HG03521 (cell line): Measurements from ENCODE around the gene EREG.
"Not testable (repeated sequence)": the region's sequence is repeated elsewhere in the genome, so short reads cannot be mapped to it uniquely, and the experiment has no call there.

Experiments
- ATAC-seq: cut with Tn5 transposase; IDR thresholded peaks from one replicate; pipeline ENCODE4 v1.9.1; 2021; ENCODE audit warnings: mild to moderate bottlenecking, moderate library complexity; ENCODE audit not compliant: unreplicated experiment

The EREG gene

GRCh38 chr4:74340421-74340820 is 24.5 kb upstream of the EREG start:
- ATAC-seq = not testable (repeated sequence)

GRCh38 chr4:74344031-74344430 is 20.9 kb upstream of the EREG start:
- no peak for ATAC-seq

DNA sequence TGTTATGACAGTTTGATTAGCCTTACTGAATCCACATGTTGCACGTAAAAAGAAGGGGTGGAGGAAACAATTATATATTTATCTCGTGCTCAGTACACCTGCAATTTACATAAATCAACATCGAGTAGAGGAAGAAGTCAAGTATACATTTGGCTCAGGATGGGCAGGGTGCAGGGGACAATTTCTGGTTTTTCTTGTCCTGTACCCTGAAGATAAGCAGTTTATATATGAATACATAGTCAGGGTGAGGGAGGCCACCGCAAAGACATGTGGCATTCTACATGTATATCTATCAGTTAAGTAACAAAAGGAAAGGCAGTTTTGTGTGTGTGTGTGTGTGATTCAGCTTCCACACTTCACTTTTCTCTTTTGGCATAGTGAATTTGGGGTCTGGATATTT is 11.1 kb upstream of the EREG start:
- no peak for ATAC-seq

GRCh38 chr4:74357965-74358364 is 7.0 kb upstream of the EREG start:
- ATAC-seq = no peak

GRCh38 chr4:74361671-74362070 is 3.3 kb upstream of the EREG start:
- ATAC-seq = no peak

GRCh38 chr4:74362347-74362746 is 2.6 kb upstream of the EREG start:
- ATAC-seq = no peak

DNA sequence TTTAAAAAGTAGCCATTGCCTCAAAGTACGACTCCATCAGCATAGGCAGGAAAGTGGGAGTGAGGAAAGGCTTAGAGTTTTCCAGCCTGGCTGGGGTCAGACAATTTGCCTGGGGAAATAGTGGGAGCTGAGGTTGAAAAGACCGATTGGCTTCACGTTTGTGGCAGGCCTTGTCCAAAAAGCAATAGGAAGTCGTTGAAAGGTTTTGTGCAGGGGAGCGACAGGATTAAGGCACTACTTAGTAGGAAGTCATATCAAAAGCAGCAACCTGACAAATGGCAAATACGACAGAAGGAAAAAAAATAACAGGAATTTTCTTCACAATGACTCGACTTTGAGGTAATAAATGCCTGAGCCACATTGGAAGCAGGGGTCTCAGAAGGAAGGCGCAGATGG is 691 bp upstream of the EREG start:
- ATAC-seq = no peak

GRCh38 chr4:74365761-74366160 is 816 bp downstream of the EREG start:
- no peak for ATAC-seq

DNA sequence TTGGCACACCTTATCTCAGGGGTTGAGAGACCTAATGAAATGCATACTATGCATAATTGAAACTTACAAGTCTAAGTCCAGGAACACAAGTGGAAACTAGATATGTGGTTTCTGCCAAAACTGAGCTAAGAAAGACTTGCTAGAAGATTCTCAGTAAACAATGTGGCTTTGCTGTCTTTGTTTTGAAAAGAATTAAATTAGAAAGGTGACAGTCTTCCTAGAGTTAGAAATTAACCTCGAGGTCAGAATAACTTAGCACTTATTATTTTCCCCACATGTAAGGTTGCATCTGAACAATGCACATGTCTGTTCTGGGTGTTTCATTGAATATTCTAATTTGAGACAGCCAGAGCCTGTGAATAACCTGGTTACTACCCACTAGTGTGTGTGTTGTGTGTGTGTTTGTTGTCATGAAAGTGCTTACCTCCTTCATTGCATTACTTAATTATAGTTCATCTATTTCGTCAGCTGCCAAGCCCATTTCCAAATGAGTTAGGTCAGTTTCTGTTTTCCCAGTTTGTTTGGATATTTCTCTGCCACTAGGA is 1.5 kb downstream of the EREG start:
- ATAC-seq = peak; percentile 42

- ATAC-seq = no peak
Observed at GRCh38 chr4:74367656-74368290, 2.8 kb downstream of the EREG start.

GRCh38 chr4:74368596-74368995 is 3.7 kb downstream of the EREG start:
- no peak for ATAC-seq

DNA sequence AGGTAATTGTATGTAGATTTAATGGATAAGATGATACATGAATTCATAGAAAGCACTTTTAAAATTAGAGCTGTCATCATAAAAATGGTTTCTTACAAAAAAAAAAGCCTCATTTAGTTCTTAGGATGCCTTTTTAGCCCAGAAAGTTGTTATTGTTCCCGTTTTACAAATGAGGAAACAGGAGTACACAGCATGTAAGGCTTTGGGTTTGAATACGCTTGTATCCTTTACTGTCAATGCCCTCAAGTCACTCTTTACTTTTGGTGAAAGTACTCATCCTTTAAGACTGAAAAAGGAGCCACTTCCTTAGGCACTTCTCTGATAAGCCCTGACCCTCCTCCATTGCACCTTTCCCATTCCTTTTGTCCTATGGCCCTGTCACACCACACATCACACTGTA is 4.9 kb downstream of the EREG start:
- ATAC-seq = no peak

DNA sequence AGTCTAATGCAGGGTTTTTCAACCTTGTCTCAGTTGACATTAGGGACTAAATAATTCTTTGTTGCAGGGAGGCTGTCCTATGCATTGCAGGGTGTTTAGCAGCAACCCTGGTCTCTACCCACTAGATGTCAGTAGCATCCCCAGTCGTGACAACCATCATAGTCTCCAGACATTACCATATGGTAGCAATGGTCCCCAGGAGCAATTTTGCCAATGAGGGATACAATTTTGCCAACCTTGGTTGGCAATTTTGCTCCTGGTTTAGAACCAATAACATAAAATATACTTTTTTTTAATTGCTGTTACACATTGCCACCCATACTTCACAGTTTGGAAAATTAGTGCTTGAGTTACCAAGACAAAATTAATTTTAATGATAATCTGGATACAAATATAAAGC is 6.0 kb downstream of the EREG start:
- peak; percentile 79 for ATAC-seq

DNA sequence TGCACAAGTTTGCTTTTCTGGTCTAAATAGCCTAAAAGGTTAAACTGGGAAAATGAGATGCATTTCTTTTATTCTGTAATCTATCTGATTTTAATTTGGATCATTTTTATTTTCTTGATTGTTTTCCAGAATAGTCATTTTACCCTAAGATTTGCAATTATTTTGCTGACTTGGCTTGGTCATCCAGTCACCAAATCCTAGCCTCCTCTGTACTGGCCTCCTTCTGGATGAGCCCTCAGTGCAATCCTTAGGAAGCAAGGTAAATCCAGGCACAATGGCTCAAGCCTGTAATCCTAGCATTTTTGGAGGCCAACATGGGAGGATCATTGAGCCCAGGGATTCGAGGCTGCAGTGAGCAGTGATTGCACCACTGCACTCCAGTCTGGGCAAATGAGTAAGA is 9.2 kb downstream of the EREG start:
- no peak for ATAC-seq

- ATAC-seq = no peak
Observed at GRCh38 chr4:74374561-74375327, 9.8 kb downstream of the EREG start.

DNA sequence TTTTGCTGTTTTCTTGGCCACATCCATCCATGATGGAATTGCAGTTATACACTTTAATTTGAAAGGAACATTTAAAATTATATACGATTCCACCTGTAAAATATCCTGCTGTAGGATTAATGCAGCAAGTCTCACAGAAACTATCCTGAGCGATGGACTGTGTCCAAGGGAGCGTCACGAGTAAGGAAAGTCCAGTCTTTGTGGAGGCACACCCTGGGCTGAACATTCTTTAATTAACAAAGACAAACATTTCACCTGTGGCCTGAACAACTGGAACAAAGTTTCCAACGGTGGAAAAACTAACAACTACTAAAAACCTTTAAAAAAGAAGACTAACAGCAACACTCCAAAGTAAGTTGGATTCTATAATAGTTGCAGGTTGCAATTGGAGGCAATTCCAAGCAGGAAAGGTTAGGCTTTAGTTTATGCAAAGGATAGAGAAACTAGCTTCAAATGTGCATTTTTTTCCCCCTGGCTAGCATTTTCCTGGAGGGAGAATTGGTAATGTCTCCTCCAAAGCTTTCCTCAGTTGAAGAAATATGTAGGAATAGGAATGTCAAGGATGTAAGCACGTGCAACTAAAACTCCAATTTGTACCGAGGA is 11.0 kb downstream of the EREG start:
- ATAC-seq = no peak

DNA sequence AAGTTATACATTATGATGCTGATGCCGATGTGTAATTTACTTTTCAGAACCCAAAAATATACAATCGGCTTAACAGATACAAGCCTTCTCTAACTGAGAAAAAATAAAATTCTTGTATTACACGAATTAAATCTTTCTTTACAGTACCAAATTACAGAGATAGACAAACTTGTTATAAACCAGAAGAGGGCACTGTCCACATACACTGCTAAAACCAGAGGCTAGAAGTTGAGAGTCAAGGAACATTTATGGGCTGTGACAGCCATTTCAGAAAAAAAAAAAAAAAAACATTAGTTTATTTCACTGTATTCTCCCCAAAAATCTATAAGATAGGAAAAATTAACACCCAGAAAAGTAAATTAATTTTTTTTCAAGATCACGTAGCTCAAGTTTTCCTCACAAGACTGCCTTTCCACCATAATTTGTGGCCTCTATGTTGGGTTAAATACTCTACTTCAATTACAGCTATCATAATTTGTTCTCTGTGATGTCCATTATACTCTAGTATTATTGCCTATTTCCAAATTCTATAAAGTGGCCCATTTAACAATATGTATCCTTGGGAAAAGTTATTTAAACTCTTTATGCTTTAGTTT is 12.0 kb downstream of the EREG start:
- ATAC-seq = peak; percentile 61

GRCh38 chr4:74377714-74378113 is 12.8 kb downstream of the EREG start:
- no peak for ATAC-seq

- ATAC-seq = no peak
Observed at GRCh38 chr4:74378573-74378972, 13.6 kb downstream of the EREG start.

GRCh38 chr4:74379912-74380311 is 15.0 kb downstream of the EREG start:
- no peak for ATAC-seq

DNA sequence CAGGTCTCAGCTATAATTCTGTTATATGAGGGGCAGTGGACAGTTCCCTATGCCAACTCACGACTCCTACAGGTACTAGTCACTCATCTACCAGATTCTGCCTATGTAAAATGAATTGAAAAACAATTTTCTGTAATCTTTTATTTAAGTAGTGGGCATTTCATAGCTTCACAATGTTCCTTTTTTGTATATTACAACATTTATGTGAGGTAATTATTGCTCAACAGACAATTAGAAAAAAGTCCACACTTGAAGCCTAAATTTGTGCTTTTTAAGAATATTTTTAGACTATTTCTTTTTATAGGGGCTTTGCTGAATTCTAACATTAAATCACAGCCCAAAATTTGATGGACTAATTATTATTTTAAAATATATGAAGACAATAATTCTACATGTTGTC is 20.4 kb downstream of the EREG start:
- ATAC-seq = no peak

DNA sequence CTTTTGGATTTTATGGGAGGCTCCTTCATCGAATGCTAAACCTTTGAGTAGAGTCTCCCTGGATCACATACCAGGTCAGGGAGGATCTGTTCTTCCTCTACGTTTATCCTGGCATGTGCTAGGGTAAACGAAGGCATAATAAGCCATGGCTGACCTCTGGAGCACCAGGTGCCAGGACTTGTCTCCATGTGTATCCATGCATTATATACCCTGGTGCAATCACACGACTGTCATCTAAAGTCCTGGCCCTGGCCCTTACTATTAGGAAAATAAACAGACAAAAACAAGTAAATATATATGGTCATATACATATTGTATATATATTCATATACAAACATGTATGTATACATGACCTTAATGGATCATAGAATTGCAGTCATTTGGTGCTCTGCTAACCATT is 21.2 kb downstream of the EREG start:
- no peak for ATAC-seq
